ENCODE results near the gene PRM2.
"Not testable (repeated sequence)": the region's sequence is repeated elsewhere in the genome, so short reads cannot be mapped to it uniquely, and the experiment has no call there.

Gene PRM2

GRCh38 chr16:11290102-11290893 lies 14.0 kb upstream of the PRM2 start:
- no peak overlapping the region for H3K4me3 ChIP-seq (ENCODE audit: low read depth, low read length)

- not testable (repeated sequence) for H3K4me3 ChIP-seq (ENCODE audit: low read depth, low read length)
Observed at GRCh38 chr16:11289696-11290095, 13.4 kb upstream of the PRM2 start.

GRCh38 chr16:11289202-11289601 lies 12.9 kb upstream of the PRM2 start:
- no peak overlapping the region for H3K4me3 ChIP-seq (ENCODE audit: low read depth, low read length)

- no peak overlapping the region for H3K4me3 ChIP-seq (ENCODE audit: low read depth, low read length)
Observed at GRCh38 chr16:11285842-11286241, 9.6 kb upstream of the PRM2 start.

GRCh38 chr16:11283820-11284248 lies 7.6 kb upstream of the PRM2 start:
- no peak overlapping the region for H3K4me3 ChIP-seq (ENCODE audit: low read depth, low read length)

GRCh38 chr16:11280616-11281522 lies 4.6 kb upstream of the PRM2 start, which contains the start of gene PRM1:
Gene PRM1 (minus strand): TSS chr16:11281330. CDS start chr16:11281238, 92 bp downstream.
- H3K4me3 ChIP-seq (ENCODE audit: low read depth, low read length) = no peak within 1 kb of the TSS

- no peak overlapping the region for H3K4me3 ChIP-seq (ENCODE audit: low read depth, low read length)
Observed at GRCh38 chr16:11278681-11279628, 2.7 kb upstream of the PRM2 start.

- H3K4me3 ChIP-seq (ENCODE audit: low read depth, low read length) = no peak overlapping the region
Observed at GRCh38 chr16:11277607-11278337, 1.5 kb upstream of the PRM2 start.

GRCh38 chr16:11276896-11277593 lies 765 bp upstream of the PRM2 start:
- H3K4me3 ChIP-seq (ENCODE audit: low read depth, low read length) = no peak overlapping the region

- H3K4me3 ChIP-seq (ENCODE audit: low read depth, low read length) = no peak overlapping the region
Observed at GRCh38 chr16:11274964-11275363, 1.3 kb downstream of the PRM2 start.

- no peak overlapping the region for H3K4me3 ChIP-seq (ENCODE audit: low read depth, low read length)
Observed at GRCh38 chr16:11273721-11274324, 2.5 kb downstream of the PRM2 start.

GRCh38 chr16:11272921-11273720 lies 3.2 kb downstream of the PRM2 start, which contains the start of gene PRM3:
Gene PRM3 (minus strand): TSS chr16:11273629. CDS start chr16:11273595, 34 bp downstream.
- no peak within 1 kb of the TSS for H3K4me3 ChIP-seq (ENCODE audit: low read depth, low read length)

- H3K4me3 ChIP-seq (ENCODE audit: low read depth, low read length) = no peak overlapping the region
Observed at GRCh38 chr16:11272484-11272883, 3.8 kb downstream of the PRM2 start.

- no peak overlapping the region for H3K4me3 ChIP-seq (ENCODE audit: low read depth, low read length)
Observed at GRCh38 chr16:11271610-11272009, 4.7 kb downstream of the PRM2 start.

GRCh38 chr16:11270602-11271162 lies 5.6 kb downstream of the PRM2 start:
- no peak overlapping the region for H3K4me3 ChIP-seq (ENCODE audit: low read depth, low read length)

- no peak within 1 kb of the TSS for H3K4me3 ChIP-seq (ENCODE audit: low read depth, low read length)
Observed at GRCh38 chr16:11268921-11269375, 7.3 kb downstream of the PRM2 start, which contains the start of gene TNP2. Gene TNP2 (minus strand): TSS chr16:11269325. CDS start chr16:11269262, 63 bp downstream.

- no peak overlapping the region for H3K4me3 ChIP-seq (ENCODE audit: low read depth, low read length)
Observed at GRCh38 chr16:11265124-11265523, 11.2 kb downstream of the PRM2 start.

Measured in iPS-11a (cell line).